Keratinocyte (primary cell): Measurements from ENCODE around the gene LAMTOR5.

ENCODE experiments used
- CTCF ChIP-seq, 3 experiments: IDR thresholded peaks in 1 of 3; conservative IDR thresholded peaks in 1 of 3; optimal IDR thresholded peaks in 1 of 3; 2 replicates in 2 of 3; 3 replicates in 1 of 3; pipeline versions ENCODE3 to v1.5.1; 2011; ENCODE audit warnings: low read length in 3 of 3, mild to moderate bottlenecking in 3 of 3, moderate library complexity in 2 of 3, control low read depth in 1 of 3, inconsistent platforms in 1 of 3; ENCODE audit not compliant: insufficient read depth in 2 of 3; ENCODE audit errors: extremely low read depth in 1 of 3
- EZH2 ChIP-seq: IDR thresholded peaks from one replicate; pipeline ENCODE4 v1.6.1; 2012; ENCODE audit warnings: inconsistent platforms, mild to moderate bottlenecking, low read length, moderate library complexity

GRCh38 chr1:110364221-110364620 is 43.3 kb downstream of the LAMTOR5 start:
- TF ChIP-seq CTCF (optimal IDR thresholded peaks at IDR 0.05 in 1 of 3, IDR thresholded peaks at IDR 0.05 in 1 of 3, conservative IDR thresholded peaks at IDR 0.05 in 1 of 3; ENCODE audit: extremely low read depth in 1 of 3, insufficient read depth in 2 of 3, low read length in 3 of 3) (no peak), EZH2 (no peak)
